ENCODE data around the gene PTPRN2. TPM values are rescaled to one million over a fixed set of nuclear protein-coding genes. Genes with fewer than 3 reads are reported as not detected.
"Not testable (repeated sequence)": the region's sequence is repeated elsewhere in the genome, so short reads cannot be mapped to it uniquely, and the experiment has no call there.

Gene PTPRN2
- total and polyA plus RNA-seq, 5 experiments from 2014 or later, result 0.69 to 1.5 (median 0.99) TPM

GRCh38 chr7:158389514-158390425, 197.9 kb downstream of the PTPRN2 start:
- no peak for DNase-seq
- Mint-ChIP-seq H3K27ac (no peak overlapping the region), H3K27me3 (peaks cover 0 to 15% (median 2%) of the 10 kb centered on the region in 5 donors), H3K4me1 (no peaks in the 10 kb centered on the region), H3K4me3 (no peak overlapping the region), H3K36me3 (no peaks in the 10 kb centered on the region), H3K9me3 (no peaks in the 10 kb centered on the region)
- no peak for ATAC-seq
- POLR2A ChIA-PET, result no interaction called here

- DNase-seq (no peak), ATAC-seq (no peak)
- no peaks in the 10 kb centered on the region for H3K9me3 Mint-ChIP-seq
- H3K4me1 Mint-ChIP-seq, result no peaks in the 10 kb centered on the region
- POLR2A ChIA-PET, result no interaction called here
- no peaks in the 10 kb centered on the region for H3K36me3 Mint-ChIP-seq
- H3K4me3 Mint-ChIP-seq, result no peak overlapping the region
- peaks cover 2 to 23% (median 5%) of the 10 kb centered on the region in 5 donors for H3K27me3 Mint-ChIP-seq
- H3K27ac Mint-ChIP-seq, result no peak overlapping the region
These were observed 198.7 kb downstream of the PTPRN2 start for GRCh38 chr7:158388928-158389327.

- H3K9me3 Mint-ChIP-seq, result no peaks in the 10 kb centered on the region
- no peak for DNase-seq
- POLR2A ChIA-PET, result no interaction called here
- no peak overlapping the region for H3K4me3 Mint-ChIP-seq
- H3K36me3 Mint-ChIP-seq, result no peaks in the 10 kb centered on the region
- H3K27me3 Mint-ChIP-seq, result peaks cover 3 to 26% (median 5%) of the 10 kb centered on the region in 5 donors
- no peak overlapping the region for H3K27ac Mint-ChIP-seq
- no peak for ATAC-seq
- H3K4me1 Mint-ChIP-seq, result no peaks in the 10 kb centered on the region
These were observed 199.6 kb downstream of the PTPRN2 start for GRCh38 chr7:158388072-158388471.

- H3K4me3 Mint-ChIP-seq, result peak overlapping the region in 1 of 10 donors; percentile 63
- DNase-seq (no peak), ATAC-seq (no peak)
- H3K36me3 Mint-ChIP-seq, result no peaks in the 10 kb centered on the region
- peaks cover 0 to under 1% (median 0%) of the 10 kb centered on the region in 9 donors for H3K9me3 Mint-ChIP-seq
- POLR2A ChIA-PET, result no interaction called here
- H3K27ac Mint-ChIP-seq, result no peak overlapping the region
- H3K4me1 Mint-ChIP-seq, result no peaks in the 10 kb centered on the region
- H3K27me3 Mint-ChIP-seq, result peaks cover 3 to 28% (median 6%) of the 10 kb centered on the region in 5 donors
These were observed 200.1 kb downstream of the PTPRN2 start for GRCh38 chr7:158387546-158387891.

- Mint-ChIP-seq H3K9me3 (peaks cover 0 to 3% (median 0%) of the 10 kb centered on the region in 9 donors), H3K4me1 (no peaks in the 10 kb centered on the region), H3K4me3 (no peak overlapping the region), H3K27ac (no peak overlapping the region), H3K36me3 (no peaks in the 10 kb centered on the region), H3K27me3 (peaks cover 3 to 33% (median 11%) of the 10 kb centered on the region in 5 donors)
- POLR2A ChIA-PET, result no interaction called here
- DNase-seq, result no peak
- no peak for ATAC-seq
These were observed 200.6 kb downstream of the PTPRN2 start for GRCh38 chr7:158386866-158387545.

- Mint-ChIP-seq H3K27me3 (peaks cover 3 to 34% (median 13%) of the 10 kb centered on the region in 5 donors), H3K9me3 (peaks cover 0 to 3% (median 0%) of the 10 kb centered on the region in 9 donors), H3K4me1 (no peaks in the 10 kb centered on the region), H3K36me3 (peaks cover 0 to 1% (median 0%) of the 10 kb centered on the region in 3 donors), H3K4me3 (no peak overlapping the region), H3K27ac (no peak overlapping the region)
- ATAC-seq (no peak), DNase-seq (no peak)
- POLR2A ChIA-PET, result no interaction called here
These were observed 201.3 kb downstream of the PTPRN2 start for GRCh38 chr7:158386355-158386618.

GRCh38 chr7:158385496-158386354, 201.9 kb downstream of the PTPRN2 start:
- H3K4me1 Mint-ChIP-seq, DNase-seq, POLR2A ChIA-PET, ATAC-seq, H3K9me3 Mint-ChIP-seq, H3K36me3 Mint-ChIP-seq, H3K4me3 Mint-ChIP-seq, H3K27ac Mint-ChIP-seq: not testable (repeated sequence)
- peaks cover 3 to 28% (median 17%) of the 10 kb centered on the region in 5 donors for H3K27me3 Mint-ChIP-seq

GRCh38 chr7:158384746-158385145, 202.9 kb downstream of the PTPRN2 start:
- H3K4me1 Mint-ChIP-seq, result no peaks in the 10 kb centered on the region
- POLR2A ChIA-PET, result no interaction called here
- H3K9me3 Mint-ChIP-seq, result peaks cover 0 to 17% (median 4%) of the 10 kb centered on the region in 9 donors
- H3K4me3 Mint-ChIP-seq, result no peak overlapping the region
- peaks cover 3 to 26% (median 17%) of the 10 kb centered on the region in 5 donors for H3K27me3 Mint-ChIP-seq
- peaks cover 0 to 5% (median 0%) of the 10 kb centered on the region in 3 donors for H3K36me3 Mint-ChIP-seq
- ATAC-seq (no peak), DNase-seq (no peak)
- H3K27ac Mint-ChIP-seq, result no peak overlapping the region

GRCh38 chr7:158383665-158384064, 204.0 kb downstream of the PTPRN2 start:
- ATAC-seq (no peak), DNase-seq (no peak)
- H3K9me3 Mint-ChIP-seq, result peaks cover 0 to 19% (median 7%) of the 10 kb centered on the region in 9 donors
- H3K27ac Mint-ChIP-seq, result no peak overlapping the region
- POLR2A ChIA-PET, result no interaction called here
- peaks cover 3 to 26% (median 17%) of the 10 kb centered on the region in 5 donors for H3K27me3 Mint-ChIP-seq
- H3K36me3 Mint-ChIP-seq, result peaks cover 0 to 5% (median 0%) of the 10 kb centered on the region in 3 donors
- no peaks in the 10 kb centered on the region for H3K4me1 Mint-ChIP-seq
- H3K4me3 Mint-ChIP-seq, result no peak overlapping the region

GRCh38 chr7:158382363-158383254, 205.0 kb downstream of the PTPRN2 start:
- POLR2A ChIA-PET, result no interaction called here
- H3K27me3 Mint-ChIP-seq, result peaks cover 1 to 26% (median 14%) of the 10 kb centered on the region in 5 donors
- no peak overlapping the region for H3K4me3 Mint-ChIP-seq
- peaks cover 0 to 19% (median 7%) of the 10 kb centered on the region in 9 donors for H3K9me3 Mint-ChIP-seq
- peaks cover 0 to 5% (median 0%) of the 10 kb centered on the region in 3 donors for H3K36me3 Mint-ChIP-seq
- no peak for DNase-seq
- no peaks in the 10 kb centered on the region for H3K4me1 Mint-ChIP-seq
- H3K27ac Mint-ChIP-seq, result no peak overlapping the region
- no peak for ATAC-seq

- Mint-ChIP-seq H3K4me3 (no peak overlapping the region), H3K9me3 (peaks cover 0 to 20% (median 7%) of the 10 kb centered on the region in 9 donors), H3K27ac (no peak overlapping the region), H3K27me3 (peaks cover 1 to 26% (median 14%) of the 10 kb centered on the region in 5 donors), H3K36me3 (peaks cover 0 to 5% (median 0%) of the 10 kb centered on the region in 3 donors), H3K4me1 (no peaks in the 10 kb centered on the region)
- ATAC-seq (no peak), DNase-seq (no peak)
- POLR2A ChIA-PET, result no interaction called here
These were observed 205.7 kb downstream of the PTPRN2 start for GRCh38 chr7:158381956-158382355.

GRCh38 chr7:158378978-158379377, 208.6 kb downstream of the PTPRN2 start:
- Mint-ChIP-seq H3K27ac (no peak overlapping the region), H3K27me3 (peaks cover under 1 to 21% (median 8%) of the 10 kb centered on the region in 5 donors), H3K36me3 (peaks cover 0 to 5% (median 0%) of the 10 kb centered on the region in 3 donors), H3K4me3 (no peak overlapping the region), H3K4me1 (peaks cover 0 to 11% (median 1%) of the 10 kb centered on the region in 4 donors), H3K9me3 (peaks cover 0 to 20% (median 7%) of the 10 kb centered on the region in 9 donors)
- ATAC-seq (no peak), DNase-seq (no peak)
- POLR2A ChIA-PET, result no interaction called here

Data from naive thymus-derived CD8-positive, alpha-beta T cell (primary cell).